Testis (tissue), 3 donors: ENCODE data around the gene HDAC8. TPM values are rescaled to one million over a fixed set of nuclear protein-coding genes. Genes with fewer than 3 reads are reported as not detected.
"Not testable (repeated sequence)": the region's sequence is repeated elsewhere in the genome, so short reads cannot be mapped to it uniquely, and the experiment has no call there.

ENCODE experiments used
- DNase-seq: peaks from one replicate; pipeline ENCODE4 v3.0.0-alpha.2; 2019
- H3K27ac ChIP-seq, 2 donors: fragments of 200-600 bp; sonication (generic); one replicate each; pipeline ENCODE4 v1.5.1; 2019
- H3K27me3 ChIP-seq: fragments of 200-600 bp; sonication (generic); one replicate; pipeline ENCODE4 v1.5.1; 2019
- H3K36me3 ChIP-seq: fragments of 200-600 bp; sonication (generic); one replicate; pipeline ENCODE4 v1.5.1; 2017; ENCODE audit warnings: low read depth; ENCODE audit errors: missing control alignments
- H3K4me1 ChIP-seq: fragments of 200-600 bp; sonication (generic); one replicate; pipeline ENCODE4 v1.5.1; 2019
- H3K4me3 ChIP-seq, 2 donors: fragments of 200-600 bp; sonication (generic); one replicate each; pipeline ENCODE4 v1.5.1; 2017 to 2019
- H3K9me3 ChIP-seq: fragments of 200-600 bp; sonication (generic); one replicate; pipeline ENCODE4 v1.5.1; 2017
- CTCF ChIP-seq, 3 experiments: fragments of 450-650 bp in 2 of 3; fragments of 200-600 bp in 1 of 3; sonication (generic) in 1 of 3; IDR thresholded peaks; one replicate each; pipeline ENCODE4 v1.5.1; 2016 to 2019; ENCODE audit warnings: antibody characterized with exemption in 3 of 3, mild to moderate bottlenecking in 2 of 3, moderate library complexity in 1 of 3
- POLR2A ChIP-seq: fragments of 450-650 bp; IDR thresholded peaks from one replicate; pipeline ENCODE4 v1.6.1; 2017; ENCODE audit warnings: antibody characterized with exemption, mild to moderate bottlenecking, moderate library complexity
- WGBS, 2 donors: methylation state at CpG; one replicate each; pipeline ENCODE4 v1.1.5; 2018; 5-methylcytosine and 5-hydroxymethylcytosine counted together
- intact Hi-C: fragments of 100-400 bp; cut with DNase I; formaldehyde crosslinking; loops from one replicate; pipeline ENCODE4 v1.15.1; 2023; ENCODE audit warnings: low total_unique reads
- polyA plus RNA-seq: library from polyadenylated mRNA; stranded (reverse); fragments of 350-450 nt; fragmentation: Illumina TruSeq; extraction: RNeasy Lipid Tissue Mini Kit (QIAGEN cat#74804); gene quantifications from one replicate; pipeline ENCODE4 v1.2.3, GENCODE V29; 2014; ENCODE audit warnings: low read depth, low replicate concordance; ENCODE audit not compliant: insufficient read depth
- total RNA-seq, 2 donors: library from RNA; depleted of rRNA; stranded (reverse); fragments of >200 nt; gene quantifications; one replicate each; pipeline ENCODE4 v1.2.3, GENCODE V29; 2016

HDAC8 gene
- total and polyA plus RNA-seq, 3 donors from 2014 or later, result 8.3 to 30.3 (median 25.2) TPM

- intact Hi-C loops, result no loop called here
- no peak for DNase-seq
- H3K4me1 ChIP-seq, result no peaks in the 10 kb centered on the region
- no peaks in the 10 kb centered on the region for H3K36me3 ChIP-seq
- WGBS, 2 donors, result 64 to 80% methylated on average over 6 of the region's 6 CpGs
- no peak overlapping the region for H3K27ac ChIP-seq
- H3K27me3 ChIP-seq, result no peaks in the 10 kb centered on the region
- H3K9me3 ChIP-seq, result no peaks in the 10 kb centered on the region
- no peak overlapping the region for H3K4me3 ChIP-seq
- no peak for TF ChIP-seq CTCF (IDR thresholded peaks at IDR 0.05)
- TF ChIP-seq POLR2A, result no peak
Observed at GRCh38 chrX:72526534-72527508, 45.8 kb downstream of the HDAC8 start.

- no peaks in the 10 kb centered on the region for H3K9me3 ChIP-seq
- intact Hi-C loops, result no loop called here
- H3K36me3 ChIP-seq, result no peaks in the 10 kb centered on the region
- no peak for TF ChIP-seq CTCF (IDR thresholded peaks at IDR 0.05)
- no peak for TF ChIP-seq POLR2A
- H3K27me3 ChIP-seq, result no peaks in the 10 kb centered on the region
- no peak overlapping the region for H3K4me3 ChIP-seq
- no peak overlapping the region for H3K27ac ChIP-seq
- no peaks in the 10 kb centered on the region for H3K4me1 ChIP-seq
- no peak for DNase-seq
Observed at GRCh38 chrX:72498782-72499181, 73.9 kb downstream of the HDAC8 start.

GRCh38 chrX:72495046-72495445, 77.6 kb downstream of the HDAC8 start:
- WGBS, 2 donors, result 63 to 65% methylated on average over 6 of the region's 6 CpGs
- TF ChIP-seq POLR2A (no peak), CTCF (IDR thresholded peaks at IDR 0.05) (no peak)
- Histone ChIP-seq H3K36me3 (no peaks in the 10 kb centered on the region), H3K27me3 (no peaks in the 10 kb centered on the region), H3K9me3 (no peaks in the 10 kb centered on the region), H3K27ac (no peak overlapping the region), H3K4me3 (no peak overlapping the region), H3K4me1 (no peaks in the 10 kb centered on the region)
- DNase-seq, result no peak
- intact Hi-C loops, result no loop called here

- no peaks in the 10 kb centered on the region for H3K4me1 ChIP-seq
- no peaks in the 10 kb centered on the region for H3K9me3 ChIP-seq
- TF ChIP-seq POLR2A, result no peak
- TF ChIP-seq CTCF (IDR thresholded peaks at IDR 0.05), result no peak
- no peaks in the 10 kb centered on the region for H3K27me3 ChIP-seq
- intact Hi-C loops, result no loop called here
- 90 to 100% methylated on average over 1 of the region's 1 CpG for WGBS, 2 donors
- H3K36me3 ChIP-seq, result no peaks in the 10 kb centered on the region
- no peak overlapping the region for H3K4me3 ChIP-seq
- H3K27ac ChIP-seq, result no peak overlapping the region
- DNase-seq, result no peak
Observed at GRCh38 chrX:72492499-72492898, 80.1 kb downstream of the HDAC8 start.

GRCh38 chrX:72490221-72490620, 82.4 kb downstream of the HDAC8 start:
- intact Hi-C loops, H3K36me3 ChIP-seq, H3K9me3 ChIP-seq, H3K4me3 ChIP-seq, H3K27ac ChIP-seq, DNase-seq, H3K4me1 ChIP-seq, H3K27me3 ChIP-seq: not testable (repeated sequence)
- WGBS, 2 donors, result 93% methylated on average over 4 of the region's 6 CpGs; no CpG with 5 or more reads in 1 of the 2 donors
